IPS DF 6.9 (cell line): ENCODE results near the gene TMEM237.

Experiments
- DNase-seq: peaks from one replicate; pipeline ENCODE4 v3.0.0-alpha.2; 2013; ENCODE audit warnings: low read depth, low spot score
- H3K27ac ChIP-seq: one replicate; pipeline ENCODE4 v1.5.1; 2013; ENCODE audit warnings: low read length, control low read depth
- H3K27me3 ChIP-seq: 2 replicates; pipeline ENCODE4 v1.6.1; 2013; ENCODE audit warnings: mild to moderate bottlenecking, low read length; ENCODE audit not compliant: control insufficient read depth, insufficient read depth
- H3K36me3 ChIP-seq: 2 replicates; pipeline ENCODE4 v1.6.1; 2013; ENCODE audit warnings: low read length; ENCODE audit not compliant: control insufficient read depth, insufficient read depth
- H3K4me1 ChIP-seq: 2 replicates; pipeline ENCODE4 v1.6.1; 2013; ENCODE audit warnings: low read length; ENCODE audit not compliant: control insufficient read depth, insufficient read depth
- H3K4me3 ChIP-seq: 2 replicates; pipeline ENCODE4 v1.5.1; 2013; ENCODE audit warnings: mild to moderate bottlenecking, low read length
- H3K9me3 ChIP-seq: 2 replicates; pipeline ENCODE4 v1.6.1; 2013; ENCODE audit warnings: low read length, inconsistent platforms; ENCODE audit not compliant: control insufficient read depth, insufficient read depth
- WGBS: extraction: QIAGEN DNeasy Blood & Tissue Kit; methylation state at CpG from one replicate; pipeline ENCODE4 v1.1.7; 2013; ENCODE audit warnings: mixed read lengths, missing lambda C conversion rate; ENCODE audit not compliant: insufficient read length, insufficient coverage; 5-methylcytosine and 5-hydroxymethylcytosine counted together

TMEM237 gene

DNA sequence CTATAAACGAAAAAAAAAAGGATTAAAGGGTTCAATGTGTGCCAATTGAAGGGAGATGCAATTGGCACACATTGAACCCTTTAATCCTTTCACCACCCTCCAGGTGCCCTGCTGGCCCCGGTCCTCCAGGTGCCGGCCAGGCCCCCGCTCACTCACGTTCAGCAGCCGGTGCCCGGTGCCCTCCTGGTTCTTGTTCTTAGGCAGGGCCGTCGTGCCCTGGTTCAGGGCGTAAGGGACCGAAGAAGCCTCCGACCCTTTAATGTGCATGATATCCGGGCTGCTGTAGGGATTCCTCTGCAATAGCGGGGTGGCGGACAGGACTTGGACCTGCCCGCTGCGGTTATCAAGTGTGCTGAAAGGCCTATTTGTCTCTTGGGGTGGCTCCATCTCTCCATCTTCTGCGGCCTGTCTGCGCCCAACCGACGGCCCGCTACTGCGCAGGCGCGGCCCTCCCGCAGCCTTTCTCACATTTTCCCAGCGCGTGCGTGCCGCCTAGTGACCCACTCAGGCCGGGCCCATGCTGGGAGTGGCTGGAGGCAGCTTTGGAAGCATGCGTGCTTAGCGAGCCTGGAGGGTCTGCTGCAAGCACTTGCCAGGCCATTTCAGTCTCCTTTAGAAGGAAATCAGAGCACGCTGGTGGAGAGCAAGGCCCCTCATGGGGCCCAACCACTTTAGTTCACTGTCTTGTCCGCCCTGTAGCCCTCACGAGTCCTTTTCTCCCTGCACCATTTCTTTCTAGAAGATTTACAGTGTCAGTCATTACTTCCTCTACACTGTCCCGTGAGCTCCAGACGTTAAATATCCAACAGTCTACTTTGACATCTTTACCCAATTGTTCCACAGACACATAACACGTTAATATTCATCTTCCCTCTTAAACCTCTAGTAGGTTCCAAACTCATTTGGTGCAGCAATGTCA lies 24.3 kb downstream of the TMEM237 start:
- H3K27me3 ChIP-seq: no peaks in the 10 kb centered on the region
- no peaks in the 10 kb centered on the region for H3K9me3 ChIP-seq
- 100% methylated on average over 1 of the region's 39 CpGs for WGBS
- H3K36me3 ChIP-seq: peaks cover 2% of the 10 kb centered on the region; the same call in 1 of the 2 replicates
- no peak overlapping the region for H3K27ac ChIP-seq
- no peak for DNase-seq
- H3K4me1 ChIP-seq: no peaks in the 10 kb centered on the region
- no peak overlapping the region for H3K4me3 ChIP-seq

DNA sequence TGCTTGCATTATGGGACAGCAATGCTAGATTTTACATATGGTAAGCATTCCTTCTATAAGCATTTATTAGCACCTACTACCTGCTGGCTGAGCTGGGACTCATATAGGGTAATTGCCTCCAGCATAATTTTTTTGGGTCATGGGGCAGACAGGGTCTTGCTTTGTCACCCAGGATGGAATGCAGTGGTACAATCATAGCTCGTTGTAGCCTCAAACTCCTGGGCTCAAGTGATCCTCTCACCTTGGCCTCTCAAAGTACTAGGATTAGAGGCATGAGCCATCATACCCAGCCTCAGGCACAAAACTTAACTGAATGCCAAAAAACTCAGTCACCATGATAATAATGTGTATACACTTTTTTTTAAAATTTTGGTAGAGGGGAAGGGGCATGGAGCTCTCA lies 35.3 kb downstream of the TMEM237 start:
- WGBS: no CpG with 5 or more reads among the region's 1 CpG
- H3K9me3 ChIP-seq: no peaks in the 10 kb centered on the region
- no peak overlapping the region for H3K27ac ChIP-seq
- H3K36me3 ChIP-seq: no peaks in the 10 kb centered on the region
- DNase-seq: no peak
- no peaks in the 10 kb centered on the region for H3K4me1 ChIP-seq
- no peak overlapping the region for H3K4me3 ChIP-seq
- H3K27me3 ChIP-seq: no peaks in the 10 kb centered on the region

DNA sequence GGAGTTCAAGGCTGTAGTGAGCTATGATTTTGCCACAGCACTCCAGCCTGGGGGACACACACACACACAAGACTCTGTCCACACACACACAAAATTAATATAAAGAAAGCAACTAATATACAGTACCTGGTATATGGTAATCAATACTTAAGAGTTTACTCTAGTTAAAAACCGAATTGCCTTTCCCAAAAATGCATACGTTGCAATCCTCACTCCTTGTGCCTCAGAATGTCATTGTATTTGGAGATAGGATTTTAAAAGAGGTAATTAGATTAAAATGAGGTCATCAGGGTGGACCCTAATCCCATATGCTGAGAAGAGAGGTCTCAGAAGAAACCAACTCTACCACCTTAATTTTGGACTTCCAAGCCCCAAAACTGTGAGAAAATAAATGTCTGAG lies 35.7 kb downstream of the TMEM237 start:
- H3K27ac ChIP-seq: no peak overlapping the region
- no peaks in the 10 kb centered on the region for H3K36me3 ChIP-seq
- WGBS: no CpG with 5 or more reads among the region's 2 CpGs
- no peaks in the 10 kb centered on the region for H3K4me1 ChIP-seq
- H3K9me3 ChIP-seq: no peaks in the 10 kb centered on the region
- H3K27me3 ChIP-seq: no peaks in the 10 kb centered on the region
- DNase-seq: no peak
- no peak overlapping the region for H3K4me3 ChIP-seq

DNA sequence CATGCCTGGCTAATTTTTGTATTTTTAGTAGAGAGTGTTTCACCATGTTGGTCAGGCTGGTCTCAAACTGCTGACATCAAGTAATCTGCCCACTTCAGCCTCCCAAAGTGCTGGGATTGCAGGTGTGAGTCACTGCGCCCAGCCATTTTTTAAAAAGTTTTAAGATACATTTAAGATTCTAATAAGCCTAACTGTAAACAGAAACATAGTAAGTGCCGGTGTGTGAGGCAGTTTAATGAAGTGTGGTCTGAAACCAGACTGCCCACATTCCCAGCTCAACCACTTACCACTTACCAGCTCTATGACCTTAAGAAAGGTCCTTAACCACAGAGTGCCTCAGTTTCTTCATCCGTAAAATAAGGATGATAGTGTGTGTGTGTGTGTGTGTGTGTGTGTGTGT lies 42.4 kb downstream of the TMEM237 start:
- no peak for DNase-seq
- Histone ChIP-seq H3K4me1 (no peaks in the 10 kb centered on the region), H3K36me3 (no peaks in the 10 kb centered on the region), H3K27ac (no peak overlapping the region), H3K9me3 (no peaks in the 10 kb centered on the region), H3K27me3 (no peaks in the 10 kb centered on the region), H3K4me3 (no peak overlapping the region)
- whole genome bisulfite sequencing: no CpG with 5 or more reads among the region's 3 CpGs

DNA sequence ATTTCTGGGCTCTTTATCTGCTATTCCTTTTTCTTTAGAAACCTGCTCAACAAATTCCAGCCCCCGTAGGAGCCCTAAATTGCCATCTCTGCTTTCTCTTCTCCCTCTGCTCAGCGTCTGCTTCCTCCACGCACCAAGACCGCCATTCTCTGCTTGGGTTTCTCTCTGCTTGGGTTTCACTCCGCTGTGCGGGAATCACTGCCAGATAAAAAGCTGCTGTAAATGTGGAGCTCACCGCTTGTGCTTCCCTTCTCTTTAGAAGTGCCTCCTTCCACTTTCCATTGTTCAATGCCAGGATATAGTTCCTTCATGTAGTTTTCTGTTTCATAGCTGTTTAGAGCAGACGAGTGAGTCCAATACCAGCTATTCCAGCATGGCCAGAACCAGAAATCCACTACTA lies 45.9 kb downstream of the TMEM237 start:
- no peaks in the 10 kb centered on the region for H3K4me1 ChIP-seq
- H3K27me3 ChIP-seq: no peaks in the 10 kb centered on the region
- no peaks in the 10 kb centered on the region for H3K36me3 ChIP-seq
- H3K27ac ChIP-seq: no peak overlapping the region
- no peaks in the 10 kb centered on the region for H3K9me3 ChIP-seq
- WGBS: no CpG with 5 or more reads among the region's 8 CpGs
- DNase-seq: no peak
- H3K4me3 ChIP-seq: no peak overlapping the region

DNA sequence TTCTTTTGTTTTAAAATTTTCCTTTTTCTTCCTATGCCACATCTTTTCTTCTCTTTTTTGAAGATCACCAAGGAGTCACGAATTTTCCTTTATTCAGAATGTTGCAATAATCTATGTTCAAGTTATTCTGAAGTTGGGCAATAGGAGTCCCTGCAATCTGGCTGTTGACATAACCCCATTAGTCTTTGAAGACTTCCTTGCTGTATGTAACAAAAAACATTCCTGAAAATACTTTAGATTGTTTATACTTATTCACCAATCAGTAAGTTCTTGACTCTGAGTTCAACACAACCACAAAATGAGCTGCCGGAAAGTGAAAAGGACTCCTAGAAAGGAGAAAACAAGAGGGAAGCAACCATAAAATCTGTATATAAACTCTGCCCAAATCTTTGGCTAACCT lies 62.8 kb downstream of the TMEM237 start:
- Histone ChIP-seq H3K4me1 (no peaks in the 10 kb centered on the region), H3K4me3 (no peak overlapping the region), H3K27me3 (no peaks in the 10 kb centered on the region), H3K36me3 (no peaks in the 10 kb centered on the region), H3K27ac (no peak overlapping the region), H3K9me3 (no peaks in the 10 kb centered on the region)
- no peak for DNase-seq
- WGBS: no CpG with 5 or more reads among the region's 2 CpGs

DNA sequence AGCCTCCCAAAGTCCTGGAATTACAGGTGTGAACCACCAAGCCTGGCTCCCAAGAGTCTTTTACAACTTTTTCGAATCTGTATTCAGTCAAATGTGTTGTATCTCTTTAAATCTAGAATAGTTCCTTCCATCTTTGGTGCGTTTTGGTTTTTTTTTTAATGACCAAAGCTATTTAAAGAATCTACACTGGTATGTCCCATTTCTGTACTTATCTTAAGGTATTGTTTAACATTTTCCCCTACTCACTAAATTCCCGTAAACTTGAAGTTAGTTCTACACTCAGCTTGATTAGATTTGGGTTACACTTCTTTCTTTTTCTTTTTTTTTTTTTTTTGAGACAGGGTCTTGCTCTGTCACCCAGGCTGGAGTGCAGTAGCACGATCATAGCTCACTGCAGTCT lies 63.8 kb downstream of the TMEM237 start:
- Histone ChIP-seq H3K4me3 (no peak overlapping the region), H3K9me3 (no peaks in the 10 kb centered on the region), H3K36me3 (no peaks in the 10 kb centered on the region), H3K27ac (no peak overlapping the region), H3K27me3 (no peaks in the 10 kb centered on the region), H3K4me1 (no peaks in the 10 kb centered on the region)
- no CpG with 5 or more reads among the region's 4 CpGs for whole genome bisulfite sequencing
- DNase-seq: no peak

DNA sequence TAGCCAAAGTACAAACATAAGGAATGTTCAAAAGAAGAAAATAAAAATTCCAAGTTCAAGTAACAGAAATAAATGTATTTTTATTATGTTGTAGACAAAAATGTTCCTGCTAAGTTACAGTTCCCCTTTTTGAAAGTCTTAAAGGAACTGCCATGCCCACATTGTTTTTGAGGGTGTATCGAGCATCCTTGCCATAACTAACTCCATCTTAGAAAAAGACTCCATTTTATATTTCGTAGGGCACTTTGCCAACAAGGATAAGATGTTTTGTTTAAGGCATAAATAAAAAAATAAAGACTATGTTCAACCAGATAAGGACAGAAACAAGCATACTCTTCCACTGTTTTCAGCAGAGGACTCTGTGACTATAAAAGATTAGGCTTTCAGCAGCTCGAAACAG lies 67.3 kb downstream of the TMEM237 start:
- no peak for DNase-seq
- Histone ChIP-seq H3K36me3 (no peaks in the 10 kb centered on the region), H3K27ac (no peak overlapping the region), H3K27me3 (no peaks in the 10 kb centered on the region), H3K9me3 (no peaks in the 10 kb centered on the region), H3K4me3 (no peak overlapping the region), H3K4me1 (no peaks in the 10 kb centered on the region)
- no CpG with 5 or more reads among the region's 3 CpGs for WGBS

DNA sequence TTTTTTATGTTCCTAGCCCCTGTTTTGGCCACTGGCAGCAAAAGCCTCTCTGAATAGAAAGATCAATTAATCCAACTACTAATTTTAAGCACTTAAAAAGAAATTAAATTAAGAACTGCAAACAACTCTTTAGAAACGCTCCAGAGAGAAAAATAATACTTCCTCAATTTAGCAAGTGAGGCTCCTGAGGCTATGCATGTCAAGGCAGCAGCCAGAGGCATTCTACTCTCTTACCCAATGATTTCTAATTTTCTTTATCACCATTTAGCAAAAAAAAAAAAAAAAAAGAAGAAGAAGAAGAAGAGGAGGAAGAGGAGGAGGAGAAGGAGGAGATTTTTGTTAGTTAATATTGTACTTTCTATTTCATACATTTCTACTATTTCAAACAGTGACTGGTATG lies 68.5 kb downstream of the TMEM237 start:
- Histone ChIP-seq H3K9me3 (no peaks in the 10 kb centered on the region), H3K4me1 (no peaks in the 10 kb centered on the region), H3K4me3 (no peak overlapping the region), H3K27ac (no peak overlapping the region), H3K36me3 (no peaks in the 10 kb centered on the region), H3K27me3 (no peaks in the 10 kb centered on the region)
- no peak for DNase-seq
- no CpG with 5 or more reads among the region's 1 CpG for WGBS

DNA sequence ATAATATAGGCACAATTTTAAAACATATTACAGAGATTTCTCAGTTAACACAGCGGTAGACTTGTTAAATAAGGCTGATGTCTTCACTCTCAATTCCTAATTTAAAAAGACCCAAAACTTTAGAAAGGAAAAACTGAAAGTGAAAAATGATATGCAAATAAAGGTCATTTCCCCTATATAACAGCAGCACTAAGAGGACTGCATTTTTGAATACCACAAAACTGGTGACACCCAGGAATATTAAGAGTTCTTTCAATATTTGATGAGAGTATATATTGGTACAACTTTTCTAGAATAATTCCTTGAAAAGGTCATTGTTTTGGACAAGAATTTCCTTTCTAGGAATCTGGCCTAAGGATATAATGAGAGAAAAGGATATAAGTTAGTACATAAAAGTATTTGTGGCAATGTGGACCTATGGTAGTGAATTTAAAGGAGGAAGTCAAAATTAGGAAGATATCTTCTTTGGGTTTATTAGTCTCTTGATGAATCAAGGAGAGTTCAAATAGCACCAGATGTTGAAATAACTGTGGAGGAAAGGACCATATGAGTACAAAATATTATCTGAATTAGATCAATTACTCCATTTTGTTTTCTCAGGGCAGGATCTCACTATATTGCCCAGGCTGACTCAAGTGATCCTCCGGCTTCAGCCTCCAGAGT lies 70.3 kb downstream of the TMEM237 start:
- Histone ChIP-seq H3K9me3 (no peaks in the 10 kb centered on the region), H3K4me3 (no peak overlapping the region), H3K27ac (no peak overlapping the region), H3K27me3 (no peaks in the 10 kb centered on the region), H3K4me1 (no peaks in the 10 kb centered on the region), H3K36me3 (no peaks in the 10 kb centered on the region)
- WGBS: no CpG with 5 or more reads among the region's 2 CpGs
- DNase-seq: no peak
